ENCODE data around the gene ZFP57. TPM values are rescaled to one million over a fixed set of nuclear protein-coding genes. Genes with fewer than 3 reads are reported as not detected.

Gene ZFP57
- total RNA-seq, 1 donor from 2014 or later = not detected

- no peak for FAIRE-seq
Observed at GRCh38 chr6:29656798-29657197, 24.2 kb downstream of the ZFP57 start, which contains the start of gene MOG. TSS of gene MOG (plus strand) at chr6:29657092. CDS start at chr6:29657210, 118 bp downstream.

GRCh38 chr6:29656157-29656556, 24.8 kb downstream of the ZFP57 start:
- no peak for DNase-seq (ENCODE audit: low spot score in 2 of 2)
- FAIRE-seq = no peak

More at GRCh38 chr6:29656798-29657197, 24.2 kb downstream of the ZFP57 start, which contains the start of gene MOG:
- no peak for DNase-seq (ENCODE audit: low spot score in 2 of 2)

- FAIRE-seq (no peak), DNase-seq (ENCODE audit: low spot score in 2 of 2) (no peak)
Observed at GRCh38 chr6:29655658-29656057, 25.3 kb downstream of the ZFP57 start.

GRCh38 chr6:29653452-29654038, 27.4 kb downstream of the ZFP57 start:
- DNase-seq (ENCODE audit: low spot score in 2 of 2) (peak in 1 of 2 donors; percentile 55), FAIRE-seq (peak; percentile 72)

- FAIRE-seq (no peak), DNase-seq (ENCODE audit: low spot score in 2 of 2) (no peak)
Observed at GRCh38 chr6:29652198-29652584, 28.8 kb downstream of the ZFP57 start.

- FAIRE-seq (no peak), DNase-seq (ENCODE audit: low spot score in 2 of 2) (no peak)
Observed at GRCh38 chr6:29651413-29652197, 29.3 kb downstream of the ZFP57 start.

- FAIRE-seq = peak; percentile 96
- DNase-seq (ENCODE audit: low spot score in 2 of 2) = peak; percentile 86 to 97
Observed at GRCh38 chr6:29649701-29650673, 31.0 kb downstream of the ZFP57 start.

GRCh38 chr6:29647927-29648642, 32.9 kb downstream of the ZFP57 start:
- FAIRE-seq (peak; percentile 33), DNase-seq (ENCODE audit: low spot score in 2 of 2) (no peak)

GRCh38 chr6:29641430-29642148, 39.4 kb downstream of the ZFP57 start:
- DNase-seq (ENCODE audit: low spot score in 2 of 2) (no peak), FAIRE-seq (no peak)

GRCh38 chr6:29637247-29637646, 43.7 kb downstream of the ZFP57 start:
- DNase-seq (ENCODE audit: low spot score in 2 of 2) = no peak
- no peak for FAIRE-seq

- FAIRE-seq = no peak
Observed at GRCh38 chr6:29633534-29633905, 47.4 kb downstream of the ZFP57 start.

GRCh38 chr6:29632789-29633533, 48.0 kb downstream of the ZFP57 start, which contains the start of gene GABBR1:
TSS of gene GABBR1 (minus strand) at chr6:29633183. CDS start at chr6:29632385, 798 bp downstream.
- FAIRE-seq = no peak
- DNase-seq (ENCODE audit: low spot score in 2 of 2) = peak; percentile 91 to 92

More at GRCh38 chr6:29633534-29633905, 47.4 kb downstream of the ZFP57 start:
- no peak for DNase-seq (ENCODE audit: low spot score in 2 of 2)

- DNase-seq (ENCODE audit: low spot score in 2 of 2) (peak; percentile 63 to 64), FAIRE-seq (no peak)
Observed at GRCh38 chr6:29631860-29632731, 48.9 kb downstream of the ZFP57 start.

- DNase-seq (ENCODE audit: low spot score in 2 of 2) (no peak), FAIRE-seq (no peak)
Observed at GRCh38 chr6:29631209-29631810, 49.6 kb downstream of the ZFP57 start.

- DNase-seq (ENCODE audit: low spot score in 2 of 2) (no peak), FAIRE-seq (no peak)
Observed at GRCh38 chr6:29630315-29630714, 50.6 kb downstream of the ZFP57 start.

GRCh38 chr6:29629571-29629970, 51.4 kb downstream of the ZFP57 start:
- no peak for FAIRE-seq

More at GRCh38 chr6:29629571-29629970, 51.4 kb downstream of the ZFP57 start:
- no peak for DNase-seq (ENCODE audit: low spot score in 2 of 2)

Data from frontal cortex (tissue), 4 donors.